ENCODE results near the gene S100A3. TPM values are rescaled to one million over a fixed set of nuclear protein-coding genes. Genes with fewer than 3 reads are reported as not detected.

The S100A3 gene
- total RNA-seq, 1 experiment from 2014 or later: 90.0 TPM

- H3K36me3 Mint-ChIP-seq (ENCODE audit: insufficient read depth, unreplicated experiment): peaks cover 27% of the 10 kb centered on the region
- H3K9me3 Mint-ChIP-seq (ENCODE audit: unreplicated experiment): no peaks in the 10 kb centered on the region
- no peak for TF ChIP-seq CTCF (IDR thresholded peaks at IDR 0.05; ENCODE audit: unreplicated experiment)
- H3K4me3 Mint-ChIP-seq (ENCODE audit: unreplicated experiment): peak overlapping the region; percentile 99
- BruUV-seq (replicated peaks): TSS peak; percentile 88
- peak overlapping the region; percentile 75 for H3K27ac Mint-ChIP-seq (ENCODE audit: low read depth, unreplicated experiment)
- H3K27me3 Mint-ChIP-seq (ENCODE audit: insufficient read depth, unreplicated experiment): no peaks in the 10 kb centered on the region
- intact Hi-C loops (cut with micrococcal nuclease): loop anchor here (1.0 to 5.0 kb wide), 2 partner anchors 11 to 138 kb away; partner anchors contain the start of genes ILF2 and S100A4
- ChIA-PET CTCF (interaction anchor here (0.6 to 11.3 kb wide), 15 partner anchors 9 to 141 kb away, joined by 3 to 224 read pairs (median 15); partner anchors contain the start of genes S100A14, S100A16, S100A2 and S100A3), POLR2A (interaction anchor here (0.5 to 36.1 kb wide), 14 partner anchors 17 to 1487 kb away, joined by 3 to 2106 read pairs (median 10); partner anchors contain the start of genes CHTOP, RPS27, S100A13 and S100A14)
- H3K4me1 Mint-ChIP-seq (ENCODE audit: insufficient read depth, unreplicated experiment): peaks cover 55% of the 10 kb centered on the region
- DNase-seq (ENCODE audit: unreplicated experiment): peak; percentile 73
Observed at GRCh38 chr1:153534226-153534924, 14.7 kb downstream of the S100A3 start.

DNA sequence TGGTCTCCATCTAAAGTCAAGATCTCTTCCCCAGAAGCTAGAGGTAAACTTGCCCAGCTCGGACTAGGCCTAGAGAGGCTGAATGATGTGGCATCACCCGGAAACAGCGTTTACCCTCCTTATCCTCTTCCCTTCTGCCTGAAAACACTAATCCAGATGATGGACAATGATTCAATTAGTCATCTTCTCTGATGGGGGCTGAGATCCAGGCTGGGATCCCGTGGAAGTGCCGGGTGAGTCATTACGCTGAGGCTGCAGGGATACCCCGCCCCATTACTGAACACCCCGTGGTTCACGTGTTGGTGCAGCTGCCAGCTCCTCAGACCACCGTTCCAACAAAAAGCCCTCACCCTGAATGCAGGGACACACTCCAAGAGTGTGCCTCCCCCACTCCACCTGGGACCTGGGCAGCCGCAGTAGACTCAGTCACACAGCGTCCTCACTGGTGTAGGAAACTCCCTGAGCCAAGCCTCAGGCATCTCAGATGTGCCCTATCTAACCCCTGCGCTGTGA is 15.3 kb downstream of the S100A3 start:
- no peak for TF ChIP-seq CTCF (IDR thresholded peaks at IDR 0.05; ENCODE audit: unreplicated experiment)
- no peaks in the 10 kb centered on the region for H3K9me3 Mint-ChIP-seq (ENCODE audit: unreplicated experiment)
- H3K27ac Mint-ChIP-seq (ENCODE audit: low read depth, unreplicated experiment): peak overlapping the region; percentile 75
- peaks cover 27% of the 10 kb centered on the region for H3K36me3 Mint-ChIP-seq (ENCODE audit: insufficient read depth, unreplicated experiment)
- no peaks in the 10 kb centered on the region for H3K27me3 Mint-ChIP-seq (ENCODE audit: insufficient read depth, unreplicated experiment)
- no TSS peak for BruUV-seq (replicated peaks)
- intact Hi-C loops (cut with micrococcal nuclease): loop anchor here (1.0 to 5.0 kb wide), 5 partner anchors 12 to 139 kb away; partner anchors contain the start of genes ILF2 and S100A4
- peak; percentile 98 for DNase-seq (ENCODE audit: unreplicated experiment)
- H3K4me1 Mint-ChIP-seq (ENCODE audit: insufficient read depth, unreplicated experiment): peaks cover 53% of the 10 kb centered on the region
- POLR2A ChIA-PET: interaction anchor here (0.5 to 36.1 kb wide), 11 partner anchors 16 to 1487 kb away, joined by 3 to 2106 read pairs (median 9); partner anchors contain the start of genes CHTOP, S100A14, S100A16 and S100A2
- H3K4me3 Mint-ChIP-seq (ENCODE audit: unreplicated experiment): peak overlapping the region; percentile 99
- CTCF ChIA-PET: interaction anchor here (0.6 to 11.3 kb wide), 22 partner anchors 9 to 1029 kb away, joined by 3 to 224 read pairs (median 6); partner anchors contain the start of genes CHTOP, S100A1, S100A13 and S100A14

DNA sequence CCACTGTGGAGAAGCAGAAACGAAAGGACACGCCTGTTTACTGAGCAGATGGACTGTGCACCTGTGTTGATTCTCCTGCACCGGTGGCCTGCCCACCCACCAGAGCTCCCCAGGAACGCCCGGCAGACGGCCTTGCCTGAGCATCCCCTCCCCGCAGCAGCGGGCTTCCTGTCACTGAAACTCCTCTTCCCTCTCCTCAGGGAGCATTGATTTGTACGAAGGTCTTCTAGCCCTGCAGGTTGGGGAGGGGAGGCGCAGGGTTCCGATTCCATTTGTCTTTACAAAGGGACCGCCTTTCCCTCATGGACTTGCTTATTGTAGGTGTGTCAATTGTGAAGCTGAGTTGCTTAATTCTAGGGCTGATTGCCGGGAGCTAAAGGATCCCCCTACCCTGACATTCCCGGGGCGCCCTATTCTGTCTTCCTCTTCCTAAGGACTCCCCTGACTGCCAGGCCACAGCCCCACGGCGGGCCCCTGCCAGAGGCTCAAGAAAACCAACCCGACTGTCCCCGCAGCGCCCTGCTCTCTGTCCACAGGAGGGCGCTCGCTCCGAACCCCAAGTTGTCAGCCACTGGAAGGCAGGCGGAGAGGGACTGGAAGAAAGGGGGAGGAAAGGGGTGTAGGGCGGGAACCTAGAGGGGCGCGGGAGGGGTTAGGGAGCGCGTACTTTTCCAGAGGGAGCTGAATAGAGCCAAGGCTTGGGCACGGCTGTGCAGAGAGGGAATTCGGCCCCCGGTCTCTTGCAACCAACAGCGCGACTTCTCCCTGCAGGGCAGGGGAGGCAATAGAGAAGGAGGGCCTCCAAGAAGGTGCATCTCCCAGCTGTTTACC is 16.1 kb downstream of the S100A3 start:
- H3K4me3 Mint-ChIP-seq (ENCODE audit: unreplicated experiment): peak overlapping the region; percentile 99
- H3K27me3 Mint-ChIP-seq (ENCODE audit: insufficient read depth, unreplicated experiment): no peaks in the 10 kb centered on the region
- H3K9me3 Mint-ChIP-seq (ENCODE audit: unreplicated experiment): no peaks in the 10 kb centered on the region
- POLR2A ChIA-PET: interaction anchor here (0.9 to 36.1 kb wide), 11 partner anchors 16 to 242 kb away, joined by 3 to 2106 read pairs (median 9); partner anchors contain the start of genes CHTOP, S100A14, S100A16 and S100A2
- CTCF ChIA-PET: interaction anchor here (0.6 to 11.3 kb wide), 33 partner anchors 8 to 1028 kb away, joined by 3 to 224 read pairs (median 5); partner anchors contain the start of genes CHTOP, S100A1, S100A13 and S100A14
- intact Hi-C loops (cut with micrococcal nuclease): loop anchor here (1.0 to 5.0 kb wide), 4 partner anchors 22 to 139 kb away; partner anchors contain the start of gene ILF2
- H3K4me1 Mint-ChIP-seq (ENCODE audit: insufficient read depth, unreplicated experiment): peaks cover 47% of the 10 kb centered on the region
- H3K36me3 Mint-ChIP-seq (ENCODE audit: insufficient read depth, unreplicated experiment): peaks cover 27% of the 10 kb centered on the region
- peak overlapping the region; percentile 75 for H3K27ac Mint-ChIP-seq (ENCODE audit: low read depth, unreplicated experiment)
- no TSS peak for BruUV-seq (replicated peaks)
- TF ChIP-seq CTCF (IDR thresholded peaks at IDR 0.05; ENCODE audit: unreplicated experiment): peak; percentile 93
- DNase-seq (ENCODE audit: unreplicated experiment): peak; percentile 97

Data from MCF 10A (cell line).